ENCODE results near the gene MRPL49.

Gene MRPL49

GRCh38 chr11:65102142-65103095 lies 19.7 kb upstream of the MRPL49 start:
- DNase-seq (ENCODE audit: insufficient read length, low spot score) (no peak), FAIRE-seq (no peak)

- DNase-seq (ENCODE audit: insufficient read length, low spot score) (no peak), FAIRE-seq (no peak)
These were observed 18.6 kb upstream of the MRPL49 start for GRCh38 chr11:65103476-65103875.

GRCh38 chr11:65104628-65105027 lies 17.5 kb upstream of the MRPL49 start:
- FAIRE-seq (no peak), DNase-seq (ENCODE audit: insufficient read length, low spot score) (no peak)

GRCh38 chr11:65107078-65107477 lies 15.0 kb upstream of the MRPL49 start:
- DNase-seq (ENCODE audit: insufficient read length, low spot score) (no peak), FAIRE-seq (no peak)

GRCh38 chr11:65107751-65108468 lies 14.2 kb upstream of the MRPL49 start:
- FAIRE-seq: no peak

GRCh38 chr11:65108469-65109123 lies 13.5 kb upstream of the MRPL49 start:
- FAIRE-seq (no peak), DNase-seq (ENCODE audit: insufficient read length, low spot score) (no peak)

More at GRCh38 chr11:65107751-65108468, 14.2 kb upstream of the MRPL49 start:
- DNase-seq (ENCODE audit: insufficient read length, low spot score): no peak

- DNase-seq (ENCODE audit: insufficient read length, low spot score) (no peak), FAIRE-seq (no peak)
These were observed 12.6 kb upstream of the MRPL49 start for GRCh38 chr11:65109231-65110198.

- peak; percentile 83 for DNase-seq (ENCODE audit: insufficient read length, low spot score)
- no peak for FAIRE-seq
These were observed 11.7 kb upstream of the MRPL49 start for GRCh38 chr11:65110354-65110861.

GRCh38 chr11:65111159-65111743 lies 10.9 kb upstream of the MRPL49 start:
- FAIRE-seq (no peak), DNase-seq (ENCODE audit: insufficient read length, low spot score) (no peak)

- DNase-seq (ENCODE audit: insufficient read length, low spot score) (peak; percentile 93), FAIRE-seq (no peak)
These were observed 10.2 kb upstream of the MRPL49 start, which contains the start of gene TM7SF2 for GRCh38 chr11:65111744-65112545. TSS of gene TM7SF2 (plus strand) at chr11:65111872. CDS start at chr11:65112016, 144 bp downstream.

GRCh38 chr11:65112546-65113360 lies 9.4 kb upstream of the MRPL49 start:
- FAIRE-seq: no peak
- no peak for DNase-seq (ENCODE audit: insufficient read length, low spot score)

- no peak for FAIRE-seq
These were observed 8.8 kb upstream of the MRPL49 start for GRCh38 chr11:65113361-65113756.

GRCh38 chr11:65113839-65114238 lies 8.3 kb upstream of the MRPL49 start:
- DNase-seq (ENCODE audit: insufficient read length, low spot score) (no peak), FAIRE-seq (no peak)

More at GRCh38 chr11:65113361-65113756, 8.8 kb upstream of the MRPL49 start:
- DNase-seq (ENCODE audit: insufficient read length, low spot score): no peak

- DNase-seq (ENCODE audit: insufficient read length, low spot score) (no peak), FAIRE-seq (no peak)
These were observed 7.5 kb upstream of the MRPL49 start for GRCh38 chr11:65114538-65115171.

- FAIRE-seq (no peak), DNase-seq (ENCODE audit: insufficient read length, low spot score) (no peak)
These were observed 6.6 kb upstream of the MRPL49 start for GRCh38 chr11:65115361-65116082.

- DNase-seq (ENCODE audit: insufficient read length, low spot score): no peak
These were observed 5.5 kb upstream of the MRPL49 start for GRCh38 chr11:65116370-65117205.

More at GRCh38 chr11:65116370-65117205, 5.5 kb upstream of the MRPL49 start:
- FAIRE-seq: no peak

Measured in HTR-8/SVneo (cell line).